Eye (tissue), 1 donor: Measurements from ENCODE around the gene ENPP6.

Source experiments
- DNase-seq: peaks from one replicate; pipeline ENCODE4 v3.0.0-alpha.2; 2015

ENPP6 gene

GRCh38 chr4:184188443-184189400 lies 29.0 kb downstream of the ENPP6 start:
- DNase-seq: no peak

DNA sequence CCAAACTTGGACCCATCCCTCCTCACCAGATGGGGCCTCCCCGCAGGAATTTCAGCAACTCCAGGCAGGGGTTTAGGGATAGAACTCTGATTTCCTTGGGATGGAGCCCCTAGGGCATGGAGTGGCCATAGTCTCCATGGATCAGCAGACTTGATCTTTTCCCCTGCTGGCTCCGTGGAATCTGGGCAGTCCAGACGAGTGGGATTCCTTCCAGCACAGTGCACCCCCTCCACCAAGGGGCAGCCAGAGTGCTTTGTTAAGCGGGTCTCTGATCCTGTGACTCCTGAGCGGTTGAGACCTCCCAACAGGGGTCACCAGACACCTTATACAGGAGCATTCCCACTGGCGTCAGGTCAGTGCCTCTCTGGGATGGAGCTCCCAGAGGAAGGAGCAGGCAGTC lies 40.4 kb downstream of the ENPP6 start:
- DNase-seq: no peak

DNA sequence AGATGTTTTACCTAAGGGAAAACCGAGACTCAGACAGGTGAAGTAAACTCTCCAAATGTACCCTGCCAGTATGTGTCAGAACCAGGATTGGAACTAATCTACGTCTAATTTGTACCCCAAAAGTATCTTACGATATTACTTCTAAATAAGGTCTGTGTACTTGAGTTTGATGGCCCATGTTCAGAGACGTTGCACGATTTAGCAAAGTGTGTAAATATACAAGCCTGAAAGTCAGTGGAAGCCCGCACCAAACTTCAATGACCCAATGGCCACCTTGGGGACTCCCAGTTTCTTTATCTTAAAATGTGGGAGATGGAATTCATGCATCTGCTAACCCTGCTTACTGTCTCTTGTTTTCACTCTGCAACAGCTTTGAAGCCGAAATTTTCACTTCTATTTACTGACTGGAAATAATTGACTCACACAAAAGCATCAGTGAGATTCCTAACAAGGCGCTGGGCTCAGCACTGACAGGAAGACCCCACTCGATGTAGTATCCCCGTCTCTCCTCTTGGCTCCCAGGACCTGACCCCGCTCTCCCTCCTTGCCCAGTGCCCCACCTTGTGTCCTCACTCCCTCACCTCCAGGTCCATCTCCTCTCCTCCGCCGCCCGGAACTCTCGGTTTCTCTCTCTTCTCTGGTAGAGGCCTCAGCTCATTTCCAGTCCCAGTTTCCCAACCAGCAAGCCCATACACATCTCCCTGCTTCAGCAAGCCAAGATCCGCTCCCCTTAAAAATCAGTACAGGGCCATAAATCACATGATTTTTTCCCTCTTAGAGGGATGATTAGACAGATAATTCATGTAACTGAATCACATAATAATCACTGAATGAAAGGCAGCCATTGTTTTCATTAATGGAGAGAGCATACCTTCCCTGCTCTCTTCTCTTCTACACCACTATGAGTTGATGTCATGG lies 42.8 kb downstream of the ENPP6 start:
- DNase-seq: no peak

DNA sequence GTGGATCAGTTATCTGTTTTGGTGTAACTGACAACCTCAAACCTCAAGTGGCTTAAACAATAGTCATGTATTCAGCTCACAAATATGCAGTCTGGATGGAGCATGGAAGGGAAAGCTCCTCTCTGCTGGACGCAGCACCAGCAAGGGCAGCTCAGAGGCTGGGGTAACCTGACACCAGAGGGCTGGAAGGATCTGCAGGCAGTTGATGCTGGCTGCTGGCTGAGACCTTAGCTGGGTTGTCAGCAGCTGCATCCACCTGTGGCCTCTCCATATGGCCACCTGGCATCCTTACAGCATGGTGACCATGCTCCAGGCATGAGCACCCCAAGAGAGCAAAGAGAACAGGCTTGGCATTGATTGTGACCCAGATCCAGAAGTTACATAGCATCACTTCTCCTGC lies 46.7 kb downstream of the ENPP6 start:
- peak; percentile 40 for DNase-seq

DNA sequence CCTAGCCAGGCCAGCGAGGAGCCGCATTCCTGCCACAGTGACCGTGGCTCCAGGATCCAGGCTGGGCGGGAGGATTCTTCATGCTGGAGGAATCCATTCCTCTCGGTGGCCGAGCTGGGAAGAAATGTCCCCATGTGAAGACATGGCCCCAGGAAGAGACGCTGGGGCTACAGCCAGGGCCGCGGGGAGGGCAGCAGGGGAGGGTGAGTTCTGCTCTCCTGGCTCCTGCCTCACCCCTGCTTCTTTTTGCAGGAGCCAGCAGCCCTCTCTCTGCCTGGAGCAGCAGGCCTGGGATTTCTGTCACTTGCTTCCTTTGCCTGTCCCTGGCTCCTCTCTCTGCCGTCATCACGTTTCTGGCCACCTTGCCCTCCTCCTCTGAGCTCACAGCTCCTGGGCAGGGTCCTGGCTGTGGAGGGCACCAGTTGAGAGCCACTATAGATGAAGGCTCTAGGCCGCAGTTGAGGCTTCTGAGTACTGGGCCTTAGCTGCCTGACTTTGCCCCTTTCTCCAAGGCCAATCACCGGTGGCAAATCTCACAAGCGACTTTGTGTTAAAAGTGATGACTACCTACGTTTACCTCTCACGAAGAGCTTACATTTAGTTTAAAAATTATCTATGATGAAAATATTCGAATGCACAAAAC lies 48.3 kb downstream of the ENPP6 start:
- DNase-seq: no peak

DNA sequence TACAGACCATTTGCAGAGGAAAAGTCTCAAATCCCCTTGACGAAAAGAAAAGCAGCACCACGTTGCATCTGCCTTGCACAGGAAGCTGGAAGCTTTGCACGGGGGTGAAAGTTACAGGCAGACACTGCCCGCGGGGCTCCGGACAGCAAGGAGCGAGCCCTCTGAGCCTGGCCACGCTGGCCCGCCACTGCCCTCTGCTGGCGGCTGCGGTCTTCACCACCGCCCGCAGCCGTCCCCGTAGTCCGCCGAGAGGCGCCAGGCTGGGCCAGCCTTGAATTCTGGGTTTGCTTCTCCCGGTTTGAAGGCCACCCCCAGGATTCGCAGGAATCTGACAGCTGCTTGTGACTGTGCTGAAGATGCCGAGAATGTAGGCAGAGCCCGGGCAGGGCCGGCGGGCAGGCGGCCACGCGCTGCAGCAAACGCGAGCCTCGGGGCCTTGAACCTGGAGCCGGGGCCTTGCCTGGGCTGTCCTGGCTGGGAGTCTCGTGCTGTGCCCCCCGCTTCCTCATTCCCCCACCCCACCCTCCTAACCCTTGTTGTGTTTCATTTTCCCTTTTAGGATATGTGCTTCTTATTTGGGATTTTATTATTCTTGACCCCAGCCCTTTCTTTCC lies 49.2 kb downstream of the ENPP6 start:
- DNase-seq: peak; percentile 90

GRCh38 chr4:184167576-184167975 lies 50.1 kb downstream of the ENPP6 start:
- DNase-seq: peak; percentile 15

DNA sequence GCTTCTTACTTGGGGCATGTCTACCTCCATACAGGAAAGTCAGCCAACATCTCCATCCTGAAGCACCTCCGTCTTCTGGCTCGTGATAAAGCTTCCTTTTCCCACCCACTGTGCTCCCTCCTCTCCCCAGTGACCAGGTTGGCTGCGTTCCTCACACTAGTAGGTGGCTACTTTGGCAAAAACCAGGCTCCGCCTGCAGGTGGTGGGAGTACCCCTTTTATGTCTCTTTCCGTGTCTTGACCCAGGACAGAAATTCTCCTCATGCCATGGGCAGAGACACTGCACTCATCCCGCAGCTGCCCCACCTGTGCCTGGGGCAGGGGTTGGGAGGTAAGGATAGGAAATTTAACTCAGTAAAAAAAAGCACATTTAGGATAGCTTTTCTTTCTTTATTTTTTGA lies 50.9 kb downstream of the ENPP6 start:
- DNase-seq: no peak

GRCh38 chr4:184165291-184165690 lies 52.4 kb downstream of the ENPP6 start:
- DNase-seq: no peak

DNA sequence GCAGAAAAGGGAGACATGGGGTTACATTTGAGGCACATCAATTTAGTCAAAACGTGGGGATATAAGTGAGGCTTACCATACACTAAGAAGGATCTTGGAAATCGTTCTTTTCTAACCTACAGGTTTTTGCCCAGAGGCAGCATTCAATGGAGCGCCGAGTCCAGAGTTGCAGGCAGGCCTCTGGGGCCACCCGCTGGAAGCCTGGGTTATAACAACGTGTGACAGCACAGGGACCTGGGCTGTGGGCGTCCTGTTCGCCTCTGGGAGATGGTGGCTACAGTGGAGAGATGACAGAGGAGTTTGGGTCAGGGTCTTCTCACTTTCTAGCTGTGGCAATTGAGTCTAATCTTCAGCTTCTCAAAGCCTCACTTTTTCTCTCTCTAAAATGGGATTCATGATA lies 53.9 kb downstream of the ENPP6 start:
- DNase-seq: peak; percentile 85

DNA sequence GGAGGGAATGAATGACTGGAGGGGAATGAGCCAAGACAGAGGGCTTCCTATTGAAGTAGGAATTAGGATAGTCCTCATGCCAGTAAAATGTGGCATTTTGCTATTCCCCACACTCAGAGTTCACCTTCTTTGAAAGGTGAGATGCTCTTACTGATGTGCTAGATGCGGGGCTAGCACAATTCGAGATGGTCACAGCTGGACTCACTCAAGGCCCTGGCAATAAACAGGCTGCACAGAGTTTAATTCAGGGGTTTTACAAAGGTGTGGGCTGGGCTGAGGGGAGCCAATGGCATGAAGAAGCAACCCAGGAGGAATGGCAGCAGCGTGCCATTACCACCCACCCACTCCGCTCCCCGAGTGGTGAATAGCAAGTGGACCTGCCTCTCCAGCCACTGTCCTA lies 55.1 kb downstream of the ENPP6 start:
- no peak for DNase-seq

DNA sequence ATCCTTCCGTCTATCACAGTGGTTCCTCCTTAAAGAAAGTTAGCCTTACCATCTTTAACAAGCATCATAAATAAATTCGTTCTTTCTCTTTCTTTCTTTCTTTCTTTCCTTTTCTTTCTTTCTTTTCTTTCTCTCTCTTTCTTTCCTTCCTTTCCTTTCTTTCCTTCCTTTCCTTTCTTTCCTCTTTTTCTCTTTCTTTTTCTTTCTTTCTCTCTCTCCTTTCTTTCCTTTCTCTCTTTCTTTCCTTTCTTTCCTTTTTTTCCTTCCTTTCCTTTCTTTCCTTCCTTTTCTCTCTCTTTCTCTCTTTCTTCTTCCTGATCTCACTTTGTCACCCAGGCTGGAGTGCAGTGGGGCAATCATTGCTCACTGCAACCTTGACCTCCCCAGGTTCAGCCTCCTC lies 60.4 kb downstream of the ENPP6 start:
- DNase-seq: no peak

- DNase-seq: no peak
Measured at GRCh38 chr4:184156163-184156920, 61.3 kb downstream of the ENPP6 start.

DNA sequence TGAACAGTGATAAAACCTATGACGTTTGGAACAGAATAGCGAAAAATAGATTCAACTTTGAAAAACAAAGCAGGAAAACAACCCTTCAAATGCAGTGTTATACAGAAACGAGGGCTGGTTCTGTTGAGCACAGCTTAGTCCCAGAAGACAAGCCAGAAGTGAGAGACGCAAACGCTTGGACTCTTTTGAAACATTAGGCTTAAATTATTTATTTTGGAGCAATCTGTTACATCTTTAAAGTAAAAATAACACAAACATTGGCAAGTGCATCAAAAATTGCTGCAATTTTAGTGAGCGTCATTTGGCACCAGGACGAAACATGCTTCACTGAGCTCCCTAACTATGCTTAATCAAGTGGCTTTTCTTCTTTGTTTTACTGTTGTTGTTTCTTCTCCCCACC lies 63.5 kb downstream of the ENPP6 start:
- peak; percentile 30 for DNase-seq

GRCh38 chr4:184153781-184154180 lies 63.9 kb downstream of the ENPP6 start:
- DNase-seq: peak; percentile 23

- no peak for DNase-seq
Measured at GRCh38 chr4:184151988-184152485, 65.6 kb downstream of the ENPP6 start.

DNA sequence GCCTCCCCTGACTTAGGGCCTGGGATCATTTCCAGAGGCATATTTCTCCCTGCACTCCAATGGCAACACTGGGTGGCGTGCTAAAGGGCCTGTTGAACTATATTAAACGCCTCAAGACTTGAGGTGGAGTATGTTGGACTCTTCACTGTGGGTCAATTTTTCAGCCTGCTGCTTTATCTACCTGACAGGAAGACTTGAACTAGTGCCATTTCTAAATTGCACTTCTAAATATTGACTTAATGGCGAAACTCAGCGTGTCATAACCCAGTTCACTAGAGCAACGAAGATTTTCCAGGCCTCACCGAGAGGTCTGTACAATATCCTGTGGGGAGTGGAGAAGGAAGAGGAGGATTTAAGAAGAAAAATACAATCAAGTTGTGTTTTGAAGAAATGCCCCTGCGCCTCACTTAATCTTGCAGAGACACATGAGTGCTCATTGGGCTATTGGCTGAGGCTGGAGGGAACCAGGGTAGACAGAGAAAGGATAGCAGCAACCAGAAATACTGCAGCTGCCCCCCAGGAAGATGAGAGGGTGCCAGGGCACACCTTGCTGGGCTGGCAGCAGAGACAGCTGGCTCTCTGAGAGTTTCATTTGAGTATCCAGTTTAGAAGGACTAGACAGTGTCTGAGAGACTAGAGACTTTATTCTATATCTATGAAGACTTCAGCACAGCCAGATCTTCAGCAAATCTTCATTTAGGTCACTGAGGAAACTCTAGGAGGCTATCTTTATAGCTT lies 67.4 kb downstream of the ENPP6 start:
- no peak for DNase-seq

DNA sequence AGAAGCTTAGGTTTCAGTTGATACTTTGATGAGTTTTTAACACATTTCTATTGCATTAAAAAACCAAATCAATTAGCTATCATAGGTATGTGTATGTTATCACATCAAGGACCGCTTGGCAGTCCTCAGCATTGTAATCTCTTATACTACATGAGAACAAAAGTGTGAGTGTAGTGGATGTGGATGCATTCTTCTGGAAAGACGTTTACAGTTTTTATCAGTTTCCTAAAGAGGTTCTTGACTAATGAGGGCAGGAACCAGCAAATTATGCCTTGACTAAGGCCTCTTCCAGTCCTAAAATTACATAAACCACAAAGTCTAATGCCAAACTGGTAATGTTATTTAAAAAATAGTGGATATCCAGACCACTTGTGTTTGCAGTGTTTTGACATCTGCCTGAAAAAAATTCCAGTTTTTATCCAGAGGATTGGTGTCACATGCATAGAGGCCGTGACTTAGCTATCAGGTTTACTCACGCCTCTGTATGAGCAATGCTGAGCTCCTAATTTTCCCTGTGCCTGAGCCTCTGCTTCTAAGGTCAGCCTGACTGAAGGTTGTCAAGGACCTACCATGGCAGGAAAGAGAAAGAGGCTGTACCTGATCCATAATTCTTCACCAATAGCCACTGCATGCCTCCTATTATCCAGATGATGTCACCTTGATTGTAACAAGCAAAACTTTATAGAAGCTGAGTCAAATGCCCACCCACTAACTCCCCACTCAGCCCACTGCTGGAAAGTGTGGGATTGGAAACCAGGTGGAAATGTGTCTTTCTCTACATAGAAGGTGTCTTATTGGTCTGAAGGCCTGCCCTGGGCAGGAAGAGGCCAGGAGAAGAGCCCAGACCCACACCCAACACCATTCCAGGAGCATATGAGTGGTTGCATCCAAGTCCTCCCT lies 68.7 kb downstream of the ENPP6 start:
- no peak for DNase-seq

- peak; percentile 14 for DNase-seq
Measured at GRCh38 chr4:184147858-184148737, 69.6 kb downstream of the ENPP6 start.
